ENCODE measurements around the gene EFNB1.

DNA sequence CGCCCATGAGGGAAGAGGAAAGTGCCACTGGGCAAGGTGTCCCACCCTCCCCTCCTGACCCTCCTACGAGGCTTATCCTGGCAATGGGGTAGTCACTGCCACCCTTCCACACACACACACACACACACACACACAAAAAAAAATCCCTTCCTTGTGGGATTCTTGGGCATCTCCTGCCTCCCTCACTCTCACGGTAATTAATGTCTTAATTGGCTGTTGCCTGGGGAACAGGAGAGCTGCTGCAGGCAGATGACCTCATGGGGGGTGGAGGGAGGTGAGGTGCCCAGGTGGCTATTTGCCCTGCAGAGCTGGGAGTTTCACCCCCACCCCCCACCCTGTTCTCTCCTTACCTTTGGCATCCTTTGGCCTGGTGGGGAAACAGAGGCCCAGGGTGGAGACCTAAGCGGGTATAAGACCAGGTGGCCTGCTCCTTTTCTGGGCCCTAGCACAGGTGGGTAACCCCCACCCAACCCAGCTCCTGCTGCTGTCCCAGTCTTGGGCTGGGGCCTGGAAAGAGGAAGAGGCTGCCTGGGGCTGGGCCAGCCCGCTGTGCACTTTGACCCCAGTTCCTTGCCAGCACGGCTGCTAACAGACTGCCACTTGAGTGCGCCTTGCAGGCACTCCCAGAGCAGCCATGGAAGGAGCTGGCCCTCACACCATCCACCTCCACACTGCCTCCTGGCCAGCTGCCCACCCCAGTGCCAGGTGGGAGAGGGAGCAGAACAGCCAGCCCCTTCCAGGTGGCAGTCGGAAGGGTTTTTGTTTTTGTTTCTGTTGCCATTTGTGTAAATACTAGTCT, 12.6 kb downstream of the EFNB1 start:
- no peak for TF ChIP-seq TARDBP (IDR thresholded peaks at IDR 0.05)
- TF ChIP-seq FOXM1 (IDR thresholded peaks at IDR 0.05; ENCODE audit: borderline replicate concordance), result no peak
- TF ChIP-seq SUZ12 (IDR thresholded peaks at IDR 0.05), result no peak
- TF ChIP-seq LEF1 (IDR thresholded peaks at IDR 0.05; ENCODE audit: borderline replicate concordance), result no peak
- TF ChIP-seq SP1 (IDR thresholded peaks at IDR 0.05), result no peak
- TF ChIP-seq BHLHE40 (IDR thresholded peaks at IDR 0.05; ENCODE audit: borderline replicate concordance), result no peak
- TF ChIP-seq NFRKB (IDR thresholded peaks at IDR 0.05), result no peak
- TF ChIP-seq L3MBTL2 (conservative IDR thresholded peaks at IDR 0.05), result no peak
- TF ChIP-seq FOXK2 (IDR thresholded peaks at IDR 0.05), result no peak
- TF ChIP-seq ZNF384 (IDR thresholded peaks at IDR 0.05), result no peak
- no peak for TF ChIP-seq ELF4 (IDR thresholded peaks at IDR 0.05)
- no peak for TF ChIP-seq CTBP1 (IDR thresholded peaks at IDR 0.05; ENCODE audit: borderline replicate concordance)
- no peak for TF ChIP-seq ARNT (IDR thresholded peaks at IDR 0.05)
- TF ChIP-seq, protein P1, sequence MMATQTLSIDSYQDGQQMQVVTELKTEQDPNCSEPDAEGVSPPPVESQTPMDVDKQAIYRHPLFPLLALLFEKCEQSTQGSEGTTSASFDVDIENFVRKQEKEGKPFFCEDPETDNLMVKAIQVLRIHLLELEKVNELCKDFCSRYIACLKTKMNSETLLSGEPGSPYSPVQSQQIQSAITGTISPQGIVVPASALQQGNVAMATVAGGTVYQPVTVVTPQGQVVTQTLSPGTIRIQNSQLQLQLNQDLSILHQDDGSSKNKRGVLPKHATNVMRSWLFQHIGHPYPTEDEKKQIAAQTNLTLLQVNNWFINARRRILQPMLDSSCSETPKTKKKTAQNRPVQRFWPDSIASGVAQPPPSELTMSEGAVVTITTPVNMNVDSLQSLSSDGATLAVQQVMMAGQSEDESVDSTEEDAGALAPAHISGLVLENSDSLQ (IDR thresholded peaks at IDR 0.05), result no peak

Data from HEK293T (cell line).